Measurements from ENCODE around the gene ATP5F1D. TPM values are rescaled to one million over a fixed set of nuclear protein-coding genes. Genes with fewer than 3 reads are reported as not detected.

ATP5F1D gene
- total and polyA plus RNA-seq, 2 experiments from 2014 or later: 139 to 396 TPM

DNA sequence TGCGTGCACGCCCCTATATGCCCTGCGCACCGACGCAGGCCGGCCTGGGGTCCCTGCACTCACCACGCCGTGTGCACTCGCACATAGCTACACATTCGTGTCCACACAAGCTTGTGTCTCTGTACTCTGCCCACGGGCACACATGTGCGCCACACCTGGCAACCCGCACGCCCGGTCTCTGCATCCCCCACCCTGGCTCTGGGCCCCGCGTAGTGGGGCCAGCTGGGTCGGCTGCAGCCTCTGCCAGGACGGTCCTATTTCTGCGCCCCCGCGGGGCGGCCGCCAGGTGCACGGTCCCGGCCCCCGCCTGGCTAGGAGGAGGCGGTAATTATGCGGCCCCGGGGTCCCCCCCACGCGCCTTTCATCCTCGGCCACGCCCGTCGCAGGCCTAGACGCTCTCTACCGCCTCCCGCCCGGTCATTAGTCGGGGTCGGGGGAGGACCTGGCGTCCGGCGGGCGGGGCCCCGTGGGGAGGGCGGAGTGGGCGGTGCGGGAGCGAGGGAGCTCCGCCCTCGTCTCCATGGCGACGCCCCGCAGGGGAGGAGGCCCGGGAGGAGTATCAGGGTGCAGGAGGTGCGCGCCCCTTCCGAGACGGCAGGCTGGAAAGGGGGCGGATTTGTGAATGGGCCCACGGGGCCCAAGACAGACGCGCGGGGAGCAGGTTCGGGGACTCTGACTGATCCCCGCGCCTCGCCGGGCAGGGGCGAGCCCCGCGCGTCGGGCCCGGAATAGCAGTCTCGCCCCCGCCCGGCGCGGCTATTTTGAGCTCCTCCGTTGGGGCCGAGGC, 24.8 kb downstream of the ATP5F1D start:
- Histone ChIP-seq H3K9me2 (ENCODE audit: insufficient read depth) (no peaks in the 10 kb centered on the region), H3K4me2 (peak overlapping the region; percentile 95), H3F3A (replicated peaks; ENCODE audit: low read depth) (peaks cover 49% of the 10 kb centered on the region), H2AFZ (peak overlapping the region; percentile 32; the same call in 1 of the 2 replicates), H3K79me2 (replicated peaks; ENCODE audit: insufficient read depth) (peaks cover 22% of the 10 kb centered on the region), H4K20me1 (replicated peaks; ENCODE audit: insufficient read depth) (peaks cover 16% of the 10 kb centered on the region; the same call in 1 of the 2 replicates), H3K27me3 (ENCODE audit: insufficient read depth) (peaks cover 10% of the 10 kb centered on the region; the same call in 1 of the 2 replicates), H3K4me1 (ENCODE audit: insufficient read depth) (peaks cover 54% of the 10 kb centered on the region), H3K36me3 (ENCODE audit: insufficient read depth) (peaks cover 11% of the 10 kb centered on the region), H3K4me3 (peak overlapping the region; percentile 94), H3K27ac (ENCODE audit: low read depth) (no peak overlapping the region)
- TF ChIP-seq JUNB (IDR thresholded peaks at IDR 0.05; ENCODE audit: unreplicated experiment) (no peak), ETS1 (IDR thresholded peaks at IDR 0.05) (no peak), EZH2 (IDR thresholded peaks at IDR 0.05; ENCODE audit: low read depth, unreplicated experiment) (no peak), STAT1 (IDR thresholded peaks at IDR 0.05; ENCODE audit: unreplicated experiment) (no peak), ZNF331 (CRISPR knock-in tag; IDR thresholded peaks at IDR 0.05; ENCODE audit: low read depth) (no peak), ZNF114 (CRISPR knock-in tag; IDR thresholded peaks at IDR 0.05) (no peak), POLR2AphosphoS5 (IDR thresholded peaks at IDR 0.05; ENCODE audit: low read depth) (peak; percentile 72)
- peaks cover 26% of the 10 kb centered on the region for H3K36me3 Mint-ChIP-seq (ENCODE audit: low read depth)
- DNase-seq (ENCODE audit: low spot score): peak; percentile 88
- H3K4me3 Mint-ChIP-seq: peak overlapping the region; percentile 64
- peak; percentile 17 for ATAC-seq
- peaks cover 50% of the 10 kb centered on the region for H3K27me3 Mint-ChIP-seq (ENCODE audit: insufficient read depth, low read depth, poor library complexity)
- peaks cover 59% of the 10 kb centered on the region for H3K4me1 Mint-ChIP-seq
- peaks cover 2% of the 10 kb centered on the region for H3K9me3 Mint-ChIP-seq
- 0 out of 2 replicates have a peak overlapping the region, but pooled peaks have one; percentile 52 for H3K27ac Mint-ChIP-seq

GRCh38 chr19:1266916-1267476, 25.4 kb downstream of the ATP5F1D start:
- 0 out of 2 replicates have a peak overlapping the region, but pooled peaks have one; percentile 23 for H2AFZ ChIP-seq
- DNase-seq (ENCODE audit: low spot score): peak; percentile 63

More at GRCh38 chr19:1266916-1267476, 25.4 kb downstream of the ATP5F1D start:
- H3K9me2 ChIP-seq (ENCODE audit: insufficient read depth): no peaks in the 10 kb centered on the region
- no peak for TF ChIP-seq POLR2AphosphoS5 (IDR thresholded peaks at IDR 0.05; ENCODE audit: low read depth)
- peak; percentile 73 to 88 for TF ChIP-seq CTCF (conservative IDR thresholded peaks at IDR 0.05; ENCODE audit: low read depth in 2 of 2)
- TF ChIP-seq, protein P1, sequence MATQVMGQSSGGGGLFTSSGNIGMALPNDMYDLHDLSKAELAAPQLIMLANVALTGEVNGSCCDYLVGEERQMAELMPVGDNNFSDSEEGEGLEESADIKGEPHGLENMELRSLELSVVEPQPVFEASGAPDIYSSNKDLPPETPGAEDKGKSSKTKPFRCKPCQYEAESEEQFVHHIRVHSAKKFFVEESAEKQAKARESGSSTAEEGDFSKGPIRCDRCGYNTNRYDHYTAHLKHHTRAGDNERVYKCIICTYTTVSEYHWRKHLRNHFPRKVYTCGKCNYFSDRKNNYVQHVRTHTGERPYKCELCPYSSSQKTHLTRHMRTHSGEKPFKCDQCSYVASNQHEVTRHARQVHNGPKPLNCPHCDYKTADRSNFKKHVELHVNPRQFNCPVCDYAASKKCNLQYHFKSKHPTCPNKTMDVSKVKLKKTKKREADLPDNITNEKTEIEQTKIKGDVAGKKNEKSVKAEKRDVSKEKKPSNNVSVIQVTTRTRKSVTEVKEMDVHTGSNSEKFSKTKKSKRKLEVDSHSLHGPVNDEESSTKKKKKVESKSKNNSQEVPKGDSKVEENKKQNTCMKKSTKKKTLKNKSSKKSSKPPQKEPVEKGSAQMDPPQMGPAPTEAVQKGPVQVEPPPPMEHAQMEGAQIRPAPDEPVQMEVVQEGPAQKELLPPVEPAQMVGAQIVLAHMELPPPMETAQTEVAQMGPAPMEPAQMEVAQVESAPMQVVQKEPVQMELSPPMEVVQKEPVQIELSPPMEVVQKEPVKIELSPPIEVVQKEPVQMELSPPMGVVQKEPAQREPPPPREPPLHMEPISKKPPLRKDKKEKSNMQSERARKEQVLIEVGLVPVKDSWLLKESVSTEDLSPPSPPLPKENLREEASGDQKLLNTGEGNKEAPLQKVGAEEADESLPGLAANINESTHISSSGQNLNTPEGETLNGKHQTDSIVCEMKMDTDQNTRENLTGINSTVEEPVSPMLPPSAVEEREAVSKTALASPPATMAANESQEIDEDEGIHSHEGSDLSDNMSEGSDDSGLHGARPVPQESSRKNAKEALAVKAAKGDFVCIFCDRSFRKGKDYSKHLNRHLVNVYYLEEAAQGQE (IDR thresholded peaks at IDR 0.05; ENCODE audit: unreplicated experiment): no peak
- peak; percentile 5 for ATAC-seq
- H3K4me3 ChIP-seq: peak overlapping the region; percentile 94
- peak overlapping the region; percentile 95 for H3K4me2 ChIP-seq
- Mint-ChIP-seq H3K9me3 (peaks cover 2% of the 10 kb centered on the region; the same call in 2 of the 3 replicates), H3K4me3 (peak overlapping the region; percentile 64), H3K27ac (no peak overlapping the region), H3K27me3 (ENCODE audit: insufficient read depth, low read depth, poor library complexity) (peaks cover 49% of the 10 kb centered on the region), H3K4me1 (peaks cover 59% of the 10 kb centered on the region), H3K36me3 (ENCODE audit: low read depth) (peaks cover 33% of the 10 kb centered on the region)
- H3K36me3 ChIP-seq (ENCODE audit: insufficient read depth): peaks cover 15% of the 10 kb centered on the region
- H3K27ac ChIP-seq (ENCODE audit: low read depth): no peak overlapping the region
- peaks cover 21% of the 10 kb centered on the region for H4K20me1 ChIP-seq (replicated peaks; ENCODE audit: insufficient read depth)
- peaks cover 28% of the 10 kb centered on the region for H3K79me2 ChIP-seq (replicated peaks; ENCODE audit: insufficient read depth)
- peaks cover 50% of the 10 kb centered on the region for H3K4me1 ChIP-seq (ENCODE audit: insufficient read depth)
- H3F3A ChIP-seq (replicated peaks; ENCODE audit: low read depth): peaks cover 49% of the 10 kb centered on the region
- H3K27me3 ChIP-seq (ENCODE audit: insufficient read depth): peaks cover 10% of the 10 kb centered on the region; the same call in 1 of the 2 replicates

All from GM23338 (cell line).